HEK293 (cell line): Measurements from ENCODE around the gene KLHL40.

Experiments
- MZF1 ChIP-seq: fragments of 450-650 bp; formaldehyde crosslinking; IDR thresholded peaks from 2 replicates; pipeline ENCODE4 v1.5.1; 2017; ENCODE audit warnings: missing biosample characterization, missing genetic modification characterization, borderline replicate concordance
- ZNF10 ChIP-seq: fragments of 450-650 bp; formaldehyde crosslinking; IDR thresholded peaks from 2 replicates; pipeline ENCODE4 v1.5.1; 2017; ENCODE audit warnings: missing biosample characterization, missing genetic modification characterization
- ZNF23 ChIP-seq: fragments of 450-650 bp; formaldehyde crosslinking; IDR thresholded peaks from 2 replicates; pipeline ENCODE4 v1.5.1; 2016; ENCODE audit warnings: missing biosample characterization, missing genetic modification characterization, borderline replicate concordance
- ZNF24 ChIP-seq: fragments of 450-650 bp; formaldehyde crosslinking; IDR thresholded peaks from 2 replicates; pipeline ENCODE4 v1.5.1; 2016; ENCODE audit warnings: missing biosample characterization, missing genetic modification characterization
- ZNF423 ChIP-seq: fragments of 450-650 bp; formaldehyde crosslinking; IDR thresholded peaks from 2 replicates; pipeline ENCODE4 v1.5.1; 2016; ENCODE audit warnings: missing biosample characterization, missing genetic modification characterization
- ZNF510 ChIP-seq: fragments of 450-650 bp; formaldehyde crosslinking; IDR thresholded peaks from 2 replicates; pipeline ENCODE4 v1.5.1; 2018; ENCODE audit warnings: mild to moderate bottlenecking, missing genetic modification characterization, missing biosample characterization; ENCODE audit not compliant: insufficient replicate concordance
- ZNF571 ChIP-seq: fragments of 450-650 bp; formaldehyde crosslinking; IDR thresholded peaks from 2 replicates; pipeline ENCODE4 v1.5.0; 2017; ENCODE audit warnings: missing biosample characterization, missing genetic modification characterization
- TF ChIP-seq, protein P1 (sequence below): fragments of 450-650 bp; formaldehyde crosslinking; IDR thresholded peaks from 2 replicates; pipeline ENCODE4 v1.5.1; 2016; ENCODE audit warnings: missing biosample characterization, missing genetic modification characterization
- TF ChIP-seq, protein P2 (sequence below): sonication (generic); formaldehyde crosslinking; IDR thresholded peaks from 2 replicates; pipeline ENCODE4 v1.8.1; 2022; ENCODE audit warnings: mild to moderate bottlenecking, moderate library complexity, missing genetic modification reagents
- TF ChIP-seq, protein P3 (sequence below): fragments of 450-650 bp; formaldehyde crosslinking; IDR thresholded peaks from 2 replicates; pipeline ENCODE4 v1.5.1; 2016; ENCODE audit warnings: missing biosample characterization, missing genetic modification characterization, borderline replicate concordance

DNA sequence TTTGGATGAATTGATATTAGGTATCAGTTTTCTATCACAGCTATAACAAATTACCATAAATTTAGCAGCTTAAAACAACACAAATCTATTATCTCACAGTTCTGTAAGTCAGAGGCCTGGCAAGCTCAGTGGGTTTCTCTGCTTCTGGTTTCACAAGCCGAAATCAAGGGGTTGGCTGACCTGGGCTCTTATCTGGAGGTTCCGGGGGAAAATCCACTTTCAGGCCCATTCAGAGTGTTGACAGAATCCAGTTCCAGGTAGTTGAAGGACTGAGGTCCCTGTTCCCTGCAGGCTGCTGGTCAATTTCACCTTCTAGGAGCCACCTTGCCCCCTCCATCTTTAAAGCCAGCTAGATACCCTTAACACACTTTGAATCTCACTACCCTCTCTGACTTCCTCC, 28.4 kb downstream of the KLHL40 start:
- TF ChIP-seq, protein P1, sequence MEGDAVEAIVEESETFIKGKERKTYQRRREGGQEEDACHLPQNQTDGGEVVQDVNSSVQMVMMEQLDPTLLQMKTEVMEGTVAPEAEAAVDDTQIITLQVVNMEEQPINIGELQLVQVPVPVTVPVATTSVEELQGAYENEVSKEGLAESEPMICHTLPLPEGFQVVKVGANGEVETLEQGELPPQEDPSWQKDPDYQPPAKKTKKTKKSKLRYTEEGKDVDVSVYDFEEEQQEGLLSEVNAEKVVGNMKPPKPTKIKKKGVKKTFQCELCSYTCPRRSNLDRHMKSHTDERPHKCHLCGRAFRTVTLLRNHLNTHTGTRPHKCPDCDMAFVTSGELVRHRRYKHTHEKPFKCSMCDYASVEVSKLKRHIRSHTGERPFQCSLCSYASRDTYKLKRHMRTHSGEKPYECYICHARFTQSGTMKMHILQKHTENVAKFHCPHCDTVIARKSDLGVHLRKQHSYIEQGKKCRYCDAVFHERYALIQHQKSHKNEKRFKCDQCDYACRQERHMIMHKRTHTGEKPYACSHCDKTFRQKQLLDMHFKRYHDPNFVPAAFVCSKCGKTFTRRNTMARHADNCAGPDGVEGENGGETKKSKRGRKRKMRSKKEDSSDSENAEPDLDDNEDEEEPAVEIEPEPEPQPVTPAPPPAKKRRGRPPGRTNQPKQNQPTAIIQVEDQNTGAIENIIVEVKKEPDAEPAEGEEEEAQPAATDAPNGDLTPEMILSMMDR (tag by site-specific recombination): no peak
- no peak for TF ChIP-seq MZF1
- no peak for TF ChIP-seq ZNF24
- TF ChIP-seq ZNF23: no peak
- TF ChIP-seq, protein P2, sequence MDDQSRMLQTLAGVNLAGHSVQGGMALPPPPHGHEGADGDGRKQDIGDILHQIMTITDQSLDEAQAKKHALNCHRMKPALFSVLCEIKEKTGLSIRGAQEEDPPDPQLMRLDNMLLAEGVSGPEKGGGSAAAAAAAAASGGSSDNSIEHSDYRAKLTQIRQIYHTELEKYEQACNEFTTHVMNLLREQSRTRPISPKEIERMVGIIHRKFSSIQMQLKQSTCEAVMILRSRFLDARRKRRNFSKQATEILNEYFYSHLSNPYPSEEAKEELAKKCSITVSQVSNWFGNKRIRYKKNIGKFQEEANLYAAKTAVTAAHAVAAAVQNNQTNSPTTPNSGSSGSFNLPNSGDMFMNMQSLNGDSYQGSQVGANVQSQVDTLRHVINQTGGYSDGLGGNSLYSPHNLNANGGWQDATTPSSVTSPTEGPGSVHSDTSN (CRISPR knock-in tag): no peak
- TF ChIP-seq ZNF510 (tag by site-specific recombination): no peak
- TF ChIP-seq, protein P3, sequence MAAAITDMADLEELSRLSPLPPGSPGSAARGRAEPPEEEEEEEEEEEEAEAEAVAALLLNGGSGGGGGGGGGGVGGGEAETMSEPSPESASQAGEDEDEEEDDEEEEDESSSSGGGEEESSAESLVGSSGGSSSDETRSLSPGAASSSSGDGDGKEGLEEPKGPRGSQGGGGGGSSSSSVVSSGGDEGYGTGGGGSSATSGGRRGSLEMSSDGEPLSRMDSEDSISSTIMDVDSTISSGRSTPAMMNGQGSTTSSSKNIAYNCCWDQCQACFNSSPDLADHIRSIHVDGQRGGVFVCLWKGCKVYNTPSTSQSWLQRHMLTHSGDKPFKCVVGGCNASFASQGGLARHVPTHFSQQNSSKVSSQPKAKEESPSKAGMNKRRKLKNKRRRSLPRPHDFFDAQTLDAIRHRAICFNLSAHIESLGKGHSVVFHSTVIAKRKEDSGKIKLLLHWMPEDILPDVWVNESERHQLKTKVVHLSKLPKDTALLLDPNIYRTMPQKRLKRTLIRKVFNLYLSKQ (tag by site-specific recombination): no peak
- TF ChIP-seq ZNF423 (tag by site-specific recombination): no peak
- TF ChIP-seq ZNF10 (tag by site-specific recombination): no peak
- TF ChIP-seq ZNF571 (tag by site-specific recombination): no peak
